ENCODE data around the gene KCNA2.

The KCNA2 gene

DNA sequence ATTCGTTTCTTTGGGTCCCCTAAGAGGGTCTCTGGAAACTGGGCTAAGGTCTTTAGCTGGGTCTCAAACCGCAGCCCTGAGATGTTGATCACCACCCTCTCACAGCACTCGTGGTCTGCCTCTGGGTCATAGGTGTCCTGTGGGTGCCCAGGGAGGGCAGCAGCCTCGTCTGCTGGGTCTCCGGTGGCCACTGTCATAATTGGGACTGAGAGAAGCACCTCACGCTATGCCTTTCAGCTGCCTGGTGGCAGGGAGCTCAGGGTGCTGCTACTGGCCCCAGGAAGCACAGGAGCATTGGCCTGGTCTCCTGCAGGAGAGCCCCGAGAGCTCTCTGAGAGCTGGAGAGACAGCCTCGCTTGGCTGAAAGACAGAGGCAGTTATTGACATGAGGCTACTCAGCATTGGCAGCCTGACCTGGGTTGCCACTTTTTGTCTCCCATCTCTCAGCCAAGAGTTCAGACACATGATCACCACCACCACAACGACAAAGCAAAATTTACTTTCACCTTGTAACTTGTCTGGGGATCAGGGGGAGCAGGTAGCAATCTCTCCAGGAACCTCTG, 1.5 kb downstream of the KCNA2 start:
- no peak for DNase-seq (ENCODE audit: low read depth)
- H3K4me3 ChIP-seq (replicated peaks; ENCODE audit: low read depth, low read length), result no peak overlapping the region
- TF ChIP-seq, protein P1, sequence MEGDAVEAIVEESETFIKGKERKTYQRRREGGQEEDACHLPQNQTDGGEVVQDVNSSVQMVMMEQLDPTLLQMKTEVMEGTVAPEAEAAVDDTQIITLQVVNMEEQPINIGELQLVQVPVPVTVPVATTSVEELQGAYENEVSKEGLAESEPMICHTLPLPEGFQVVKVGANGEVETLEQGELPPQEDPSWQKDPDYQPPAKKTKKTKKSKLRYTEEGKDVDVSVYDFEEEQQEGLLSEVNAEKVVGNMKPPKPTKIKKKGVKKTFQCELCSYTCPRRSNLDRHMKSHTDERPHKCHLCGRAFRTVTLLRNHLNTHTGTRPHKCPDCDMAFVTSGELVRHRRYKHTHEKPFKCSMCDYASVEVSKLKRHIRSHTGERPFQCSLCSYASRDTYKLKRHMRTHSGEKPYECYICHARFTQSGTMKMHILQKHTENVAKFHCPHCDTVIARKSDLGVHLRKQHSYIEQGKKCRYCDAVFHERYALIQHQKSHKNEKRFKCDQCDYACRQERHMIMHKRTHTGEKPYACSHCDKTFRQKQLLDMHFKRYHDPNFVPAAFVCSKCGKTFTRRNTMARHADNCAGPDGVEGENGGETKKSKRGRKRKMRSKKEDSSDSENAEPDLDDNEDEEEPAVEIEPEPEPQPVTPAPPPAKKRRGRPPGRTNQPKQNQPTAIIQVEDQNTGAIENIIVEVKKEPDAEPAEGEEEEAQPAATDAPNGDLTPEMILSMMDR (IDR thresholded peaks at IDR 0.05; ENCODE audit: low read length, missing control alignments), result no peak

DNA sequence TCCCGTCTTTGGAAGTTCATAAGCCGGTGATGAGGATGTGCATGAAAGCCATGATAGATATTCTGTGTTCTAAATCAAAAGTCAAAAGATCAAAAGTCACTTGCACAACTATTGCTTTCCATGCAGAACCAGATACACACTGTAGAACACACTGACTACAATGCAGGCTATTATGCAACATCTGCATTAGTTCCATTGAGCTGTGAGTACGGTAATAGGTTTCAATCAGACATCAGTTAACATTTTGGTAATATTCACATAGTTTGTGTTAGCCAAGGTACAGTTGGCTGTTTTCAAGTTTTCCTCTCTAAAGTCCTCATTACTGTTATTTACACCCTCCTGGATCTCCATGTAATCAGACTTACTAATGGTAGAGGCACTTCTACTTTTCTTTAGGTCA, 3.1 kb downstream of the KCNA2 start:
- no peak for DNase-seq (ENCODE audit: low read depth)
- no peak overlapping the region for H3K4me3 ChIP-seq (replicated peaks; ENCODE audit: low read depth, low read length)
- TF ChIP-seq, protein P1 (IDR thresholded peaks at IDR 0.05; ENCODE audit: low read length, missing control alignments), result no peak

DNA sequence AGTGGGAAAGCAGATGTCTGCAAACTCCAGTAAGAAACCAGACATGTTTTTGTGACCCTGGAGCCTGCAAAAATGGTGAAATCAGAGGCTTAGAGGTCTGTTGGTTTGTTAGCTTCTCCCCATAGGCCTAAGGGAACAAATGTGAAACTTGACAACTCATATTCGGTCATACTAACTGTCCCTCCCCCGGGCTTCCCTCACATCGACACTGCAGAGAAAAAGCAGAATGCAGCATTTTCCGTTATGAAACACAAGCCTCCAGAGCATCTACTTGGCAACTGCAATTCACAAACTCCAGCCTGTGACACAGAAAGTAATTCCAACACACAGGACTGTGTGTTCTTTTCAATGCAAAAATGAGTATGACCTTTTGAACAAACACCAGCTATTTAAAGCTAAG, 3.7 kb downstream of the KCNA2 start:
- no peak for DNase-seq (ENCODE audit: low read depth)
- TF ChIP-seq, protein P1 (IDR thresholded peaks at IDR 0.05; ENCODE audit: low read length, missing control alignments), result no peak
- no peak overlapping the region for H3K4me3 ChIP-seq (replicated peaks; ENCODE audit: low read depth, low read length)

DNA sequence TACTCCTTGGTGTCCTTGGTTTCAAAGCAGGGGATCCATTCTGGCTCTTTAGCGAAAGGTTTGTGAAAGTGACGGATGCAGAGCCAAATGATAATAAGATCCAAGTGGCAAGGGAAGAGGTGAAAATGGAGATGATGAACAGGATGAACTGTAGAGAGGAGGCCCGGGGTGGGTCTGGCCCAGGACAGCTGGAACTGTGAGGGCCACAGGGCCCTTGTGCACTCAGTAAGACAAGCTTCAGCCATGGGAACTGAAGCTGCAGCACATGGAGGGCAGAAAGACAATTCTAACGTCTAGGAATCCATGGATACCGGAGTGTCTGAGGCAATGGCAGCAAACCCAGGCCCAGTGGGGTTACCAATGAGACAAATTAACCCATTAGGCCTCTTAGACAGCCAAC, 4.8 kb downstream of the KCNA2 start:
- no peak for DNase-seq (ENCODE audit: low read depth)
- TF ChIP-seq, protein P1 (IDR thresholded peaks at IDR 0.05; ENCODE audit: low read length, missing control alignments), result no peak
- H3K4me3 ChIP-seq (replicated peaks; ENCODE audit: low read depth, low read length), result no peak overlapping the region

DNA sequence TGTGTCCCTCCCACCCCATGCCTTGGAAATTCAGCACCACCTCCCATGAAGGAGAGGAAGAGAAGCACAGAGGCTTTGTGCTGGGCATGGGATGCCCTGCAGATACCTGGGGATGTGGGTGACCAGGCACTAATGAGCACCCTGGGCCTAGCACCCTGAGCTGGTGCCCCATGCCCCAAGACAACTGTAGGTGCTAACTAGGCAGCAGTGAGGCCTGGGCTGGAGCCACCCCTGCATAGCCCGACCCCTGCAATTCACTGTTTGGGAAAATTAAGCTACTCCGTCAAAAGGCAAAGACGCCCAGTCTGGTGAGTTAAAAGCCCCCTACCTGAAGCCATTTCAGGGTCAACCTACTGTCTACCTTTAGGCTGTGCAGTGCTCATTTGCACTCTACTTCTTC, 5.4 kb downstream of the KCNA2 start:
- TF ChIP-seq, protein P1 (IDR thresholded peaks at IDR 0.05; ENCODE audit: low read length, missing control alignments), result no peak
- no peak overlapping the region for H3K4me3 ChIP-seq (replicated peaks; ENCODE audit: low read depth, low read length)
- DNase-seq (ENCODE audit: low read depth), result no peak

DNA sequence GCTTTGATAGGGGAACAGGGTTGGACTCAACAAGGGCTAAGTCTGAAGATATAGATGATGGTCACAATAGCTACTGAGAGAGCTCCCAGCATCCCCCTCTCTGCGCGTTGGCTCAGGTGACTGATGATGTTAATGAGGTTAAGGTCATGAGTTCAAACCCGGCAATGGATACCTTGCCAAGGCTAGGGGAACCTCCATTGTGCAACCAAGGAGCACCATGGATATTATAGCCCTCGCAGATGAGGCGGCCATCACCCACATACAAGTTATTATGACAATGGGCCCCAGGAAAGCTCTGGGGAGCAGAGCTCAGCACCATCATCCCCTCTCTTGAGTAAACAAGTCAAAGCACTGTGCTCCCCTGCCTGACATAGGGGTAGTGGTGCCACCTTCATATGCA, 8.2 kb downstream of the KCNA2 start:
- TF ChIP-seq, protein P1 (IDR thresholded peaks at IDR 0.05; ENCODE audit: low read length, missing control alignments), result no peak
- no peak for DNase-seq (ENCODE audit: low read depth)

DNA sequence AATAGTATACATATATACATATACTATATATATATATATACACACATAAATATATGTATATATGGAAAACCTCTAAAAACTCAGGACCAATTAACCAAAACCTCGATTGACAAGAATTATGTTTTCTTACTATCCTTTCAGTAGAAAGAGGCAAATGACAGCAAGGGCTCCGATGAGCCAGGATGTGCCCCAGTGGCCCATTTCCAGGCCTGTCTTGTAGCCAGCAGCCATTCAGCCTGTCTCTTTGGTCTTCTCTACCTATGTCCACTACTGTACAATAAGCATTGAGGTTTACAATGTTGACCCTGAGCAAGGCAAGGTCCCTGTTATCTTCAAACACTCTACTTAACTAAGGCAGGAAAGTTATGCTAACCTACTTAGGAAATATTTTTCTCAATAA, 9.8 kb downstream of the KCNA2 start:
- TF ChIP-seq, protein P1 (IDR thresholded peaks at IDR 0.05; ENCODE audit: low read length, missing control alignments), result no peak
- no peak for DNase-seq (ENCODE audit: low read depth)
- H3K4me3 ChIP-seq (replicated peaks; ENCODE audit: low read depth, low read length), result no peak overlapping the region

More for the DNA sequence above, 8.2 kb downstream of the KCNA2 start:
- H3K4me3 ChIP-seq (replicated peaks; ENCODE audit: low read depth, low read length), result no peak overlapping the region
